Measurements from ENCODE around the gene LLGL1.

DNA sequence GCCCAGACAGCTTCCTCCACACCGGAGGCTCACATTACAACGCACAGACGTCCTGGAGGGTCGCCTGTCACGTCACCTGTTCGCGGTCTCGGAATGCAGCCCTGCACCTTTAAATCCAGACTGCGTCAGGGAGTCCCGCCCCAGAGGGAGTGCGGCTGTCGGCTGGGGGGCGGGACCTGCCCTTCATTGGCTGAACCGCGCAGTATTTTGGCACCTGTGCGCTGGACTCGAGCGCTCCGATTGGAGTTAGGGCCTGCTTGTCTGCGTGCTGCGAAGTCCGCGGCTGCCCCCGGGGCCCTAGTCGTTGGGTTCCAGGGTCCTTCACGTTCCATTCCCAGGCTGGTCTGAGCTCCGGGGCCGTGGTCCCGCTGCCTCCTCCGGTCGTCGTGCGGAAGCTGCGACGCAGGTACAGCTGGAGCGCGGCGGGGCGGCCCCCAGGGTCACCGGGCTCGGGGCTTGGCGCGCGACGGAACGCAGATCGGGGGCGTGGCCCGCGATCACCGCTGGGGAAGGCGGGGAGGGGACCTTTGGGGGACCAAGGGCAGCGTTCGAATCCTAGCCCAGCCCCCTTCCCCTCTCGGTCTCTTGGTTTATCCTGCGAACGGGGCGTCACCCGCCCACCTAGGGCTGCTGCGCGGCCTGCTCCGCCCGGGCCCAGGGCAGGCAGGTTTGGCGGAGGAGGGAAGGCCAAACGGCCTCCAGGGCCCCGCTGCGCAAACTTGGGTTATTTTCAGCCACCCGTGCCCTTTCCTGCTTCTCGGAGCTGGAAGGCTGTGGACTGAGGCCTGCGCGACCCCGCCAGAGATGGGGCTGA is 35.1 kb downstream of the LLGL1 start, which contains the start of gene MIEF2:
- TF ChIP-seq CTCF (IDR thresholded peaks at IDR 0.05; ENCODE audit: insufficient read depth, low read length, poor library complexity, severe bottlenecking) (no peak), EZH2phosphoT487 (conservative IDR thresholded peaks at IDR 0.05; ENCODE audit: low read length) (no peak)

All from SU-DHL-6 (cell line).